Nephron (organoid): ENCODE data around the gene TTLL11.

Experiments
- H3K27ac Mint-ChIP-seq, 3 experiments: 2 replicates each; pipeline ENCODE4 v1.8.0; 2020; ENCODE audit warnings: mixed read lengths in 3 of 3, mild to moderate bottlenecking in 2 of 3, moderate library complexity in 1 of 3
- H3K27me3 Mint-ChIP-seq: 2 replicates; pipeline ENCODE4 v1.8.0; 2021; ENCODE audit warnings: low read depth, mild to moderate bottlenecking, moderate library complexity, mixed read lengths
- H3K36me3 Mint-ChIP-seq: 2 replicates; pipeline ENCODE4 v1.8.0; 2020; ENCODE audit warnings: low read depth, mixed read lengths
- H3K4me1 Mint-ChIP-seq: 2 replicates; pipeline ENCODE4 v1.8.0; 2020; ENCODE audit warnings: mixed read lengths
- H3K4me3 Mint-ChIP-seq, 3 experiments: 2 replicates each; pipeline ENCODE4 v1.8.0; 2020; ENCODE audit warnings: mild to moderate bottlenecking in 3 of 3, mixed read lengths in 3 of 3, moderate library complexity in 2 of 3
- H3K9me3 Mint-ChIP-seq: 2 replicates; pipeline ENCODE4 v1.8.0; 2020; ENCODE audit warnings: mixed read lengths
- CTCF ChIP-seq, 3 experiments: fragments of 200-600 bp; sonication (generic); IDR thresholded peaks; one replicate each; pipeline ENCODE4 v1.5.0; 2021; ENCODE audit warnings: antibody characterized with exemption in 3 of 3; ENCODE audit not compliant: unreplicated experiment in 3 of 3

Gene TTLL11

GRCh38 chr9:121835587-121836365 lies 257.3 kb downstream of the TTLL11 start:
- peaks cover 12% of the 10 kb centered on the region for H3K27me3 Mint-ChIP-seq
- H3K9me3 Mint-ChIP-seq, result no peaks in the 10 kb centered on the region
- TF ChIP-seq CTCF (IDR thresholded peaks at IDR 0.05; ENCODE audit: unreplicated experiment in 3 of 3), result no peak
- no peak overlapping the region for H3K27ac Mint-ChIP-seq
- peaks cover 13% of the 10 kb centered on the region for H3K4me1 Mint-ChIP-seq
- no peak overlapping the region for H3K4me3 Mint-ChIP-seq
- H3K36me3 Mint-ChIP-seq, result no peaks in the 10 kb centered on the region

- Mint-ChIP-seq H3K4me3 (no peak overlapping the region), H3K9me3 (no peaks in the 10 kb centered on the region)
Measured at GRCh38 chr9:121833061-121833460, 260.0 kb downstream of the TTLL11 start.

GRCh38 chr9:121831869-121832268 lies 261.2 kb downstream of the TTLL11 start:
- Mint-ChIP-seq H3K9me3 (no peaks in the 10 kb centered on the region), H3K27me3 (peaks cover 12% of the 10 kb centered on the region), H3K4me1 (peaks cover 11% of the 10 kb centered on the region), H3K27ac (no peak overlapping the region), H3K4me3 (no peak overlapping the region), H3K36me3 (no peaks in the 10 kb centered on the region)
- TF ChIP-seq CTCF (IDR thresholded peaks at IDR 0.05; ENCODE audit: unreplicated experiment in 3 of 3), result no peak

More at GRCh38 chr9:121833061-121833460, 260.0 kb downstream of the TTLL11 start:
- H3K27ac Mint-ChIP-seq, result no peak overlapping the region
- H3K27me3 Mint-ChIP-seq, result peaks cover 12% of the 10 kb centered on the region
- no peaks in the 10 kb centered on the region for H3K36me3 Mint-ChIP-seq
- H3K4me1 Mint-ChIP-seq, result peaks cover 11% of the 10 kb centered on the region
- TF ChIP-seq CTCF (IDR thresholded peaks at IDR 0.05; ENCODE audit: unreplicated experiment in 3 of 3), result no peak

- TF ChIP-seq CTCF (IDR thresholded peaks at IDR 0.05; ENCODE audit: unreplicated experiment in 3 of 3), result no peak
- no peak overlapping the region for H3K27ac Mint-ChIP-seq
- no peak overlapping the region for H3K4me3 Mint-ChIP-seq
- H3K4me1 Mint-ChIP-seq, result peaks cover 7% of the 10 kb centered on the region
- no peaks in the 10 kb centered on the region for H3K36me3 Mint-ChIP-seq
- H3K9me3 Mint-ChIP-seq, result no peaks in the 10 kb centered on the region
- H3K27me3 Mint-ChIP-seq, result peaks cover 12% of the 10 kb centered on the region
Measured at GRCh38 chr9:121830441-121831140, 262.5 kb downstream of the TTLL11 start.

- Mint-ChIP-seq H3K4me1 (no peaks in the 10 kb centered on the region), H3K27me3 (peaks cover 6% of the 10 kb centered on the region)
- TF ChIP-seq CTCF (IDR thresholded peaks at IDR 0.05; ENCODE audit: unreplicated experiment in 3 of 3), result no peak
Measured at GRCh38 chr9:121827251-121827967, 265.7 kb downstream of the TTLL11 start.

More at GRCh38 chr9:121827251-121827967, 265.7 kb downstream of the TTLL11 start:
- Mint-ChIP-seq H3K27ac (no peak overlapping the region), H3K36me3 (no peaks in the 10 kb centered on the region), H3K9me3 (no peaks in the 10 kb centered on the region), H3K4me3 (no peak overlapping the region)
